ENCODE data around the gene UBE2E2. TPM values are rescaled to one million over a fixed set of nuclear protein-coding genes. Genes with fewer than 3 reads are reported as not detected.

UBE2E2 gene
- total and polyA plus RNA-seq, 2 of the 13 experiments (the other 11 are each of a cell fraction or from before 2014, with no cell fraction given): 0.77 to 1.5 TPM

GRCh38 chr3:23542079-23542478, 339.0 kb downstream of the UBE2E2 start:
- Histone ChIP-seq H3K4me3 (replicated peaks in 1 of 3; ENCODE audit: insufficient read depth in 1 of 3, low read depth in 2 of 3, low read length in 3 of 3) (no peak overlapping the region), H3K9me3 (ENCODE audit: low read length) (no peaks in the 10 kb centered on the region), H3K4me1 (ENCODE audit: insufficient read depth, low read length) (no peaks in the 10 kb centered on the region), H3K27ac (ENCODE audit: extremely low read length, insufficient read depth, low read length) (no peak overlapping the region), H3K27me3 (ENCODE audit: control insufficient read depth in 1 of 2, insufficient read depth in 2 of 2, low read length in 2 of 2) (no peaks in the 10 kb centered on the region), H3K79me2 (ENCODE audit: insufficient read depth, low read length) (no peaks in the 10 kb centered on the region), H4K20me1 (ENCODE audit: insufficient read depth, low read length) (no peaks in the 10 kb centered on the region), H3K9ac (ENCODE audit: insufficient read depth, low read depth, low read length) (no peak overlapping the region), H2AFZ (ENCODE audit: low read length) (no peak overlapping the region), H3K36me3 (replicated peaks in 1 of 2; ENCODE audit: control insufficient read depth in 1 of 2, insufficient read depth in 2 of 2, low read length in 2 of 2) (no peaks in the 10 kb centered on the region), H3K4me2 (ENCODE audit: low read depth, low read length) (no peak overlapping the region)
- no peak for TF ChIP-seq HHEX (CRISPR knock-in tag; IDR thresholded peaks at IDR 0.05)
- no peak for TF ChIP-seq TAF1 (CRISPR knock-in tag; IDR thresholded peaks at IDR 0.05)
- no peak for TF ChIP-seq RCOR2 (CRISPR knock-in tag; IDR thresholded peaks at IDR 0.05)
- no peak for TF ChIP-seq ZNF235 (CRISPR knock-in tag; IDR thresholded peaks at IDR 0.05; ENCODE audit: borderline replicate concordance)
- TF ChIP-seq BRF2 (CRISPR knock-in tag; IDR thresholded peaks at IDR 0.05): no peak
- TF ChIP-seq ZNF781 (CRISPR knock-in tag; IDR thresholded peaks at IDR 0.05; ENCODE audit: borderline replicate concordance, not compliant biosample characterization): no peak
- no peak for TF ChIP-seq NR2F6 (IDR thresholded peaks at IDR 0.05)
- no peak for TF ChIP-seq NR2F6 (CRISPR knock-in tag; IDR thresholded peaks at IDR 0.05)
- no peak for TF ChIP-seq MTA1 (CRISPR knock-in tag; IDR thresholded peaks at IDR 0.05; ENCODE audit: borderline replicate concordance)
- TF ChIP-seq HDAC2 (CRISPR knock-in tag; IDR thresholded peaks at IDR 0.05): no peak
- TF ChIP-seq KDM2A (CRISPR knock-in tag; IDR thresholded peaks at IDR 0.05; ENCODE audit: borderline replicate concordance, low read depth): no peak
- no peak for TF ChIP-seq MAFG (CRISPR knock-in tag; IDR thresholded peaks at IDR 0.05)
- TF ChIP-seq ZNF18 (CRISPR knock-in tag; IDR thresholded peaks at IDR 0.05; ENCODE audit: insufficient replicate concordance): no peak
- BruUV-seq (replicated peaks): no TSS peak
- ChIA-PET POLR2A (no interaction called here), CTCF (ENCODE audit: low intra/inter-chr PET ratio, low total read pairs) (no interaction called here)
- in situ Hi-C loops (cut with HindIII; ENCODE audit: extremely low pct_ligation_motif_present, low pct_unique_long_range_greater_than_20kb): no loop called here
- 76% methylated on average over 4 of the region's 4 CpGs for WGBS (ENCODE audit: low lambda C conversion rate)
- intact Hi-C loops (cut with micrococcal nuclease; ENCODE audit: unreplicated experiment): no loop called here
- no peak for FAIRE-seq
- ATAC-seq: no peak
- DNase-seq (ENCODE audit: low spot score): no peak

All from HepG2 (cell line).